Left forelimb (tissue), 1 donor: Measurements from ENCODE around the gene NR2F2.
A peak's percentile ranks its signal among the peaks of the same experiment; 100 is the strongest.

Source experiments
- DNase-seq: peaks from one replicate; pipeline ENCODE4 v3.0.0-alpha.2; 2018; ENCODE audit warnings: low spot score

NR2F2 gene

DNA sequence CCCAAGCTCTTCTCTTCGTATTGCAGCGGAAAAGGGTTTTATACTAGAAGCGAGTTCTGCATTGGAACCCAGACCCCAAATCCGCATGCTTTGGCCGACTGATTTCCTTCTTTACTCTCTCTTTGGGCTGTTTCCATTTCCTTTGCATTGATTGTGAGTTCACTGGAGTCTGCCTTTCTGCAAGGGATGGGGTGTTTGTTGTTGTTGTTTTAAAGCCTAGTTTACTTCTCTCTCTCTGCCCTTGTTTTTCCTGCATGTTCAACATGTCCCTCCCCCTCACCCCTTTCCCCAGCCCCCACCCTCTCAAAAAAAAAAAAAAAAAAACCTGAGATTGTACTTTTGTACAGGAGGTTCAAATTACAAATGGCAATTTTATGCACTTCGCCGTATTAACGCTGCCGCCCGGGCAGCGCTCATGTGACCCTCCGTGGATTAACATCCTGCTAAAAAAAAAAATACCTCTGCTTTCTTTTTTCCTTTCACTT, 2.2 kb downstream of the NR2F2 start:
- DNase-seq, result no peak

DNA sequence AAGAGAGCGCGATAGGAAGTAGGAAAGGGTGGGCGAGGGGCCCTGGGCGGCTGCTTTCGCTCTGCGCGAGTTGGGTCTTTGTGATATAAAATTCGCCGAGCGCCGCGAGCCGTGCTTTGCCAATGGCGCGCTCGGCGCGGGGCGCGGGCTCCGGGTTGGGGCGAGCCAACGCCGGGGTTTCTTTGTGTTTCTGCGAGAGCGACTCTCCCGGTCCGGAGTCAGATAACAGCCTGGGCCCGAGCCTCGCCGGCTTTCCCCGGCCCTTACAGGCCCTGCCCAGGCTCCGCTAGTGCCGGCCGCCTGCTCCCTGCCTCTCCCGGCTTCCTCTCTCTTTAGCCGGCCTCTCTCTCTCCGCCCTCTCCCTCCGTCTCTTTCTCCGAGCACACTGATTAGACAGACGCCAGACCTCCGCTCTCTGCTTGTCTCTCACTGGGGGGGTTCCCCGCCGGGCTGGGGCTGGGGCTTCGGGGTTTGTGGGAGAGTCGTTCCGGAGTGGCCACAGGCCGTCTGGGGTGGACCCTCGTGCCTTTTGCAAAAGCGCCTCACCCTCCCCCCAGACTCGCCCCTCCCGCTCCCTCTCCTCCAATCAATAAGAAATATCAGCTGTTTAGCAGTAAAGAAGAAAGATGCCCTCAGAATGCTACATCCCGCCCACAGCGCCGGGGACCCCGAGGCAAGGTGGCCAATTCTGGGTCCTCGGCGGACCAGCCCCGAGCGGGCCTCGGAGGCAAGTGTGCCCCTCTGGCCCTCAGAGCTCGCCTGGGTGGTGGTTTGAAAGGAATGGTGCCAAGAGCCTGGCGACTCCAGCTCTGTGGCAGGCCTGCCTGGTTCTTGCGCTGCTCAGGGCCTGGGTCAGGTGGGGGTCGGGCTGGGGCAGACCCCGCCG, 2.9 kb downstream of the NR2F2 start:
- DNase-seq, result no peak

DNA sequence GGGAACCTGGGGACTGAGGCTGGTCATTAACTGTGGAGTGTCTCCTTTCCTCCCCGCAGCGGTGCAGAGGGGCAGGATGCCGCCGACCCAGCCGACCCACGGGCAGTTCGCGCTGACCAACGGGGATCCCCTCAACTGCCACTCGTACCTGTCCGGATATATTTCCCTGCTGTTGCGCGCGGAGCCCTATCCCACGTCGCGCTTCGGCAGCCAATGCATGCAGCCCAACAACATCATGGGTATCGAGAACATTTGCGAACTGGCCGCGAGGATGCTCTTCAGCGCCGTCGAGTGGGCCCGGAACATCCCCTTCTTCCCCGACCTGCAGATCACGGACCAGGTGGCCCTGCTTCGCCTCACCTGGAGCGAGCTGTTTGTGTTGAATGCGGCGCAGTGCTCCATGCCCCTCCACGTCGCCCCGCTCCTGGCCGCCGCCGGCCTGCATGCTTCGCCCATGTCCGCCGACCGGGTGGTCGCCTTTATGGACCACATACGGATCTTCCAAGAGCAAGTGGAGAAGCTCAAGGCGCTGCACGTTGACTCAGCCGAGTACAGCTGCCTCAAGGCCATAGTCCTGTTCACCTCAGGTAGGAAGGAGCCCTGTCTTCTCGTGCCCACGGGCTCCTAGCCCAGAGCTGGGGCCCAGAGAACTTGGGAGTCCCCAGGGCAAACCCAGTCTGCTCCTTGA, 3.7 kb downstream of the NR2F2 start:
- DNase-seq, result no peak

DNA sequence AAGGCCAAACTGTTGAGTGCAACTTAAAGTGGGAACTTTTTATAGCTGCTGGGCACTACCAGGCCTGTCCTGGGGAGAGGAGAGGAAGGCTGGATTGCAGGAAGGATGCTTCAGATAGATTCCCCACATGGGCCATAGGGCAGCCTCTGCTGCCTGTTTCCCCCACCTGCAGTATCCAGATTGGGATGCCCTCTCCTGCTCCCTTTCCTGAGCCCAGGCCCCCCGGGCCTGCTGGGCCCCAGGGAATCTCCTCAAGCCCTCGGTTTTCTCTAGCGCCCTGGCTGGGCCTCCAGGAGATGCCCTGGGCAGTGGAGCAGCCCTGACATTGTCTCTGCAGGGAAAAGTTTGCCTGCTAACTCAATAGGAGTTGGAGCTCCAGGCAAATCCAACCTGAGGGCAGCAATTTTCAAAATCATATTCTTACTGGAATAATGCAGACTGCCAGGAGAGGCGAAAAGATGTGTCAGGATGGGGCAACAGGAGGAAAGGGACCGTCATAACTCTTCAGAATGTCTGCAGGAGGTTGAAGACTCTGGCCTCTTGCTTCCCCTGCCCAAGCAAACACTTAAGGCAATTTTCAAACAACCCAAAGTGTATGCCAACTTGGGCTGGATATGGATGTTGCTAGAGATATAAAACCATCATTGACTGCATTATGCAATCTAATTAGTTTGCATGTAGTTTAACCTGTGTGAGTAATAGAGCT, 4.4 kb downstream of the NR2F2 start:
- no peak for DNase-seq

DNA sequence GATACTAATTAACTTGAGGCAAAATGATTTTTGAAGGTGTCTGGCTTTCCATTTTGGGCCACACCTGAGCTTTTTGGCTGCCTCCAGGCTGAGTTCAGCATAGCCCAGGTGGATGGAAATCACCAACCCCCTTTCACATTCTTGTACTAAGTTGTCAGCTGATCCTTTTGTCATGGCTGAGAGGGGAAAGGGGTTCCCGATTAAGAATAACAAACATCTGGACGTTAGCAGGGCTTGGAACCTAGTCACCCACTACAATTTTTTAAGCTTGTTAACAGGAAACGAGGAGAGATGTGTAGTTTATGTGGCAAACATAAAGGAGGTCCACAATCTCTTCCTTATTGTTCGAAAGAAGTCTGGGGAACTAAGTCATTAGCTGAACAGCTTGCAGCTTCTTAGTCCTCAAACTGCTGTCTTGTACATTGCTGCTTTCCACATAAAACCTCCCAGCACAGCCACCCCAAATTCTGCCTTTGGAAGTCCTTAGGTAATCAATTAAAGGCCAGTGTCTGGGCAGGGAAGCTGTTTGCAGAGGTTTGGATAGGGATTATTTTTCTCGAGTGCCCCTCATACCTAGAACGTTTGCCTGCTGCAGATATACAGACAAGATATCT, 5.0 kb downstream of the NR2F2 start:
- DNase-seq, result no peak

DNA sequence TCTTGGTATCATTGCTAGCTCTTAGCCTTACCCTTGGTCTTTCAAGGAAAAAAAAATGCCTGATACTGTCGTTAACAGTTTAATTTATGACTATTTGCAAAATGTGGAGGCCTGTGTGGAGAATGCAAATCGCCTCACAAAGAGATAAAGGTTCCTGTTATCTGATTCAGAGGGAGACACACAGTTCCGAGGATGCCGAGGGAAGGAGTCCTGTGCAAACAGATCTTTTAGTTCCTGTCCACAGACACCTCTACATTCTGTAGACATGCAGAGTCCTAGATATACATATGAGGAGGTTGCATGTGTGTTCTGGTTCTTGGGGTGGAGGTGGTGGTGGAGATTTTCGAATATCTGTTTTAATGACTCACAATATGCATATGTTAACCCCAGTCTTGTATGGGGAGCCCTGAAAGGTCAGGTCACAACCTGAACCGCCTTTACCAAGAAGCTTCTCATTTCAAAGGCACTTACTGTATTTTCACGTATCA, 5.7 kb downstream of the NR2F2 start:
- no peak for DNase-seq

DNA sequence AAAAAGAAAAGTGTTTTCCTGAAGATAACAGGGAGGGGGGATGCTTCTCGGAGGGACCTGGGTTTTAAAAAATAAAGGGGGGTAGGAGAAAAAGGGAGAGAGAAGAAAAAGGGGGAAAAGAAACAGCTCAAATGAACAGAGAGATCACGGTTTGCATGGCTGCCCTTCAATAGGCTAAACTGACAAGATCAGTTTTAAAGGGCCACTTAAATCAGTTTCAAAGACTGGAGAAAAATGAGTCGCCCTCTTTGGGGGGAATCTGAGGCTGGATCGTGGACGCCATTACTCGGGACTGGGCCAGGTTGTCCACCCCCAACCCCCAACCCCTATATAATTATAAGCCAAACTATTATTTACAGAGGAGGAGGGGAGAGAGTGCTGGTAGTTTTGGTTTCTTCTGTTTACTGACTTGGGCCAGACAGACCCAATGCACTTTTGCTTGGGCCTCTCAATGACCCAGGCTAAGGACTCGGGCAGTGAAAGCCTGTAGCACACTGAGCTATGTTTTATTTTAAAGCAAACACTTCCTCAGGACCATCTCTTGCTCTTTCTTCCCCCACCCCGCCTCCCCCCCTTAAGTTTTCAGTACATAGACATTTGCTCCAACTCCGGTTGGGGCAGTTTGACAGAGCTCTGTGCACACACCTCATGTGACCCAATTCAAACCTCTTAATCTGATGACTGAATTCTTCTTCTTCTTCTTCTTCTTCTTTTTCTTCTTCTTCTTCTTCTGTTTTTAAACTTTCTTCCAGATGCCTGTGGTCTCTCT, 6.3 kb downstream of the NR2F2 start:
- no peak for DNase-seq

DNA sequence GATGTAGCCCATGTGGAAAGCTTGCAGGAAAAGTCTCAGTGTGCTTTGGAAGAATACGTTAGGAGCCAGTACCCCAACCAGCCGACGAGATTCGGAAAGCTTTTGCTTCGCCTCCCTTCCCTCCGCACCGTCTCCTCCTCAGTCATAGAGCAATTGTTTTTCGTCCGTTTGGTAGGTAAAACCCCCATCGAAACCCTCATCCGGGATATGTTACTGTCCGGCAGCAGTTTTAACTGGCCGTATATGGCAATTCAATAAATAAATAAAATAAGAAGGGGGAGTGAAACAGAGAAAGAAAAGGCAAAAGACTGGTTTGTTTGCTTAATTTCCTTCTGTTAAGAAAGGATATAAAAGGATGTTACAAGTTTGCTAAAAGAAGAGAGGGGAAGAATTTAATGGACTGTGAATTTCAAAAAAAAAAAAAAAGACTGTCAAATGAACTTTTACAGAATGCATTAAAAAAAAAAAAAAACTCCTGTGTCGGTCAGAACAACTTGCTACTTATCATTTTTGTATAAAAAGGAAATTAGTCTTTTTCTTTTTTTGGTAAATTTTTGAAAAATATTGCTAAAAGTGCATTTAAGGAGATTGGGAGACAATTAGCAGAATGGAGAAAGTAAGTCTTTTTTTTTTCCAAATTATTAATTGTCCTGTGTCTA, 7.0 kb downstream of the NR2F2 start:
- DNase-seq, result no peak

DNA sequence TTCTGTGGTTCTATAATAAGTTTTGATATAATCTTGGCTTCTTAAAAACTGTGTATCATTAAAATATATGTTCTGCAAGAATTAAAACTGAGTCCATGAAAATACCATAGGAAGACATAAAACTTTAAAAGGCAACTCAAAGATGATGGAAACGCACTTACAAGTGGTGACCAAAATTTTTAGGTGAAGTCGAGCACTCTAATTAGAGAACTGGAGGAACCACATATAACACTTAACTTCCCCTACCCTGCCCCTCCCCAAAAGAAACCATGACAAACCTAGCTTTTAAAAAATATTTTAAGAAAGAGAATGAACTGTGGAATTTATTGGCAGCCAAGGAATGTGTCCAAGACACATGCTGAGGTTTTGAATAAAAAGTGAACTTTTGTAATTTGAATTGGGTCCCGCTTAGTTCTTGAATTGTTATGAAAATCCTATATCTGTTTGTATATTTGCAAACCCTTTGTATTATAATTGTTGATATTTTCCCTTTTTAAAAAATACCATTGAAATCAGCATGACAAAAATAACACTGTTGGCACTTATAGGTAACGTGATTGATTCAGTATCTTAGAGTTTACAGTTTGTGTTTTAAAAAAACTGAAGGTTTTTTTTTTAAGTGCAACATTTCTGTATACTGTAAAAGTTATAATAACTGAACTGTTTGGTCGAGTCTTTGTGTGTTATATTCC, 7.7 kb downstream of the NR2F2 start:
- DNase-seq, result no peak

DNA sequence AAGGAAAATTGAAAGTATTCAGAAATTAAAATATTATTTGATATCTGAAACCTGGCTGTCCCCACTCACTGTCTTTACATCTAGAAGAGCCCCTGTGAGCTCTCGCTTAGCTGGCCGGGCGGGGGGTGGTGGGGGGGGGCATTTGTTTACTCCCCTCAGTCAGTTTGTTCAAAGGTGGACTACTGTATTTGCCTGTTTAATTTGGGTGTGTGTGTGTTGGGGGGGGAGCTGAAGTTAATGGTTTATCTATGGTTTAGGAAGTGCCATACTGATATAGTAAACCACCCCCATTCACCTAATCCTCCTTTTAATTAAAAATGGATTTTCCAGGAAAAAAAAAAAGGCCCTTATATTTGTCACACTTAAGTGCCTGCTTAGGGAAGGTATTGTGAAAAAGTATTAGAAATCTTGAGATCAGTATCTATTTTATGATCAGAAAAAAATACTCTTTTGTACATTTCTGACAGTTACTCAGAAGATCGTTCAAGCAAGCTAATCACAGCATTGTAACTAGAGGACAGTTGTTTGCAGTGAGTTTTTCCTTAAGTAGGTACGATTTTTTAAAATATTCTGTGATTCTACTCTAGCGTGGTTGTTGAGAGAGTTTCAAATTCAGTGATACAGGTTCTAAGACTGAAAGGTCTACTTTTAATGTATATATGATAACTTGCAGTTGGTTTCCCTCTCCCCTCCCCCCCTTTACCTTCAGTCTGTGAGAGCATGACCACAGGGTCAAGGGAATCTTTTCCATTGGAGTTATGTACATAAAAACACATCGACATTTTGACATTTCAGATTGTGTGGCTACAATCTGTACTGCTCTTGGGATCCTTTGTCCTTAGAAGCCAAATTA, 8.5 kb downstream of the NR2F2 start:
- DNase-seq, result no peak

DNA sequence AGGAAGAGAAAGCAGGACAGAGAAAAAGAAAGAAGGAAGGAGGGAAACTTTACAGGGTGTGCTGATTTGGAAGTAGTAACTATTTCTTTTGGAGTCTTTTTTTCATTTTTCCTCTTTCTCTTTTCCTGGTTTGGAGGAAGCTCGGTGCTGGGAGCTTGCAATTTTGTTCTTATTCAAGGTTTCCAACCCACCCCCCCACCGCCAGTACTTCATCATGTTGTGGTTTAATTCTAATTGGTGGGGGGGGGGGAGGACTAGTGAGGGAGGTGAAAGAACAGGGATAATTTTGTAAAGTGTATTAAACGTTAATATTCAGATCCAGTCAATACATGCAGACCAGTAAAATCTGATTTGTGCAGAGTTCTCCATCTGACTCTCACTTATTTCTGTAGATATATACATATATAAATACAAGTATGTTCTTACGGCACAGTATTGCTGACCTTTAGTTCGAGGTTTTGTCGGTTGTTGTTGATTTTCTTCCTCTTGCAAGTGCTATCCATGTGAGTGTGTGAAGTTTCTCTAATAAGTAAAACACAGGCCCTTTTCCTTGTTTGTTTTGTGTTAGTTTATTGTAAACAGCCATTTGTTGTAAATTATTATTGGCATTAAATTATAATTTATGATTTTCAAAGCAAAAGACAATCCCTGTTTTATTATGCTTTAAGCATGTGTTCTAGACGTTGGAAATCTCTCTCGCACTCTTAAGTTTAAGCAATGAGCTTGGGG, 9.3 kb downstream of the NR2F2 start:
- DNase-seq, result no peak

DNA sequence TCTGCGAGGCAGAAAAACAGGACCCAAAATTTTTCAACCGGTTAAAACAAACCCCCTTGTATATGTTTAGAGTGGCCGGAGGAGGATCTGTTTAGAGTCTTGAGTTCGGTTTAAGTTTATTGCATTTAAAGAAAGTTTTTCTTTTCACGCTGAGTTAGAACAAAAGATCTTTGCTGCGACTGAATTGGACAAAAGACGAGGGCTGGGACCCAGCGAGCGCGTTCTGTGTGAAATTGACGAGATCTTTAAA, 9.8 kb downstream of the NR2F2 start:
- DNase-seq, result no peak

DNA sequence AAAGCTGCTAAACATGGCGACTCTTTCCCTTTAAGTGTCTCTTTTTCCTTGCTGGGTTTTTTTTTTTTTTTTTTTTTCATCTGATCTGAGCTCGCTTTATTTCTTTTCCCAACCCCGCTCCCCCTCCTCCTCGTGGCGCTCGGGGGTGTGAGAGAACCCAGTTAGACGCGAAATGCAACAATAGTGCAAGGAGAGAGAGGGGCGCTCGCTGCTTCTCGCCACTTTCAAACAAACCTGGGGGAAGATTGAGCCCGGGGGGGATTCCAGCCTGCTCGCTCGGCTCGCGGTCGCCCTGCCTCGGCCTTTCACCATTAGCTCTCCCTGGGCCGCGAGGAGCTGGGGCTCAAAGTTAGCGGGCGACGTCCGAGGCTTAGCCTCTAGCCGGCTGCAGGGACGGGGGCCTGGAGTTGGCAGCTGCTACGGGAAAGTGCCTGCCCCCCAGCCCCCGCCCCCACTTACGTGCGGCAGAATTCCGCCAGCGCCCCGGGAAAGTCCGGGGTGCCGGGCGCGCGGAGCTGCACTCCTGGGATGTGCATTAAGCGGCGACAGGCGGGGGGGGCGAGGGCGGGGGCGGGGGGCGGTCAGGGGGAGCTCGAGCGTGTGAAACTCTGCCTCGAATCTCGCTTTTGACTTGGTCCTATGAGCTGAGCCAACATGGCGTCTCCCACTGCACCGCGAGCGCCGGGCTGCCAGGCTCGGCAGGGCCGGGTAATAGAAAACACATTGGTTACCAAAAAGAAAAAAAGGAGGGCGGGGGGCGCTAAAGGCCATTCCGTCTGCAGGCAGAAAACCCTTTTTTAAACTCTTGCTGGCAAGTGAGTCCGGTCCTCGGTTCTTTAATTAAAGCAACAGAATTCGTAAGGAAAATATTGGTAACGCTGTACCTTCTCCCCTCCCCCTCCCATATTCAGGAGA, 10.4 kb downstream of the NR2F2 start:
- DNase-seq, result peak; percentile 88

DNA sequence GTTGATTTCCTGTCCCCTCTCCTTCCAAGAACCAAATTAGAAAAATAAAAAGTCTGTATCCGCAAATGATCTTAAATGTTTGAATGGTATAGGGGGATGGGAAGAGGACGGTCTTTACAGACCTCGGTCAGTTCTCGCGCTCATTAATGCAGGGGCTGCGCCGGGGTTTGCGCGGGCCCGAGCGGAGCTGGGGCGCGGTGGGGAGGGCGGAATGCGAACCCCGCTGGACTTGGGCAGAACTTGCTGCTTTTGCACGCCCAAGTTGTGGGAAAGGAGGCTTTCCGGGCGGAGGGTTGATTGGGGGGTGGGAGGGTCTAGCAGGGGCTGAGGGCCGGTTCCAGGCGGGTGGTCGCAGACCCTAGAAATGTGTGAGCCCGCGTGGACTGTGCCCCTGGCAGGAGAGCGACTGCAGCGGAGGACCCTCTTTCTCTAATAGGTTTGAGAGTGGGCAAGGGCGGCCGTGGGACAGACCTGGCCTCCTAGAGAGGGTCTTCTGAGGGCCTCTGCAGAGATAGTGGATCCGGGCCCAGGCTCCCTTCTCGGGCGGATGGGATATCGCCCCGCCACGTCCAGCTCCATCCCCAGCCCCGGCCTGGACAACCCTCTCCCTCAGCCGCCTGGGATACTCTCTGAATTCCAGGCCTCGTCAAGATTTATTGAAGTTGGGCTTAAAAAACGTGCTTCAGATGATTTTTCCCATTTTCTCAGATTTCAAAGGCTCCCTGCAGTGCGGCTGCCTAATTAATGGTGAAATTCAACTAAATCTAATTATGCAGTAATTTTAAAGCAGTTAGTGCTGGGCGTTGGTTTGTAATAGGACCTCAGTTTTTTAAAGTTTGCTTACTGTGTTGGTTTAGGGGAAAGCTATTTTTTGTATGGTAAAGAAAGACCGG, 11.3 kb downstream of the NR2F2 start:
- no peak for DNase-seq

DNA sequence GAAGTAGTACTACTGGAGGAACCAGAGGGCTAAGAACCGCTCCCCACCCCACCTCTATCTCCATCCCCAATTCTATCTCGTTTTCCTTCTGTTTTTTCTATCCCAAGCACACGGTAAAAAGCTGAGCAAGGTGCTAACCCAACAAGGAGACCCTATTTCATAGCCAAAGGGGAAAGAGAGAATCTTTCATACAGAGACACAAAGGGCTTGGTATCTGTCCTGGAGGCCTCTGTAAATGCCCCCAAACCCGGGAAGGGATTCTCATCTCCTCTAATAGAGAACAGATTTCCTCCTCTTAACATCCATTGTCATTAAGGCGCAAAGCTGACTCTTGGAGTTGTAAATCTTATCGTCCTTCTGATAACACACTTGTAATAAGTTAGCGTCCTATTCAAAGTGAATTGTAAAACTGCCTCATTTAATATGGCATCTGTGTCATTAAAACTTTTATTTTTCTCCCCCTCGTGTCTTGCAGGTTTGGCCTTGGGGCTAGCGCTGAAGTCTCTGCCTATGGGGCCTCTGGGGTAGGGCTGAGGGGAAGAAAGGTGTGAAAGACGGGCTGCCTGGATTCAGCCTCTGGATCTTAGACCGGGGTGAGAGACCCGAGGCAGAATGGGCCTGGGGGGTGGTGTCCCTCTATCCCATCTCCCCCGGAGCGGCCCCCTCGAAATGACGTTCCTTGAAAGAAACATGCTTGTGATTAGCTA, 12.1 kb downstream of the NR2F2 start:
- DNase-seq, result no peak
